HG03135 (cell line): ENCODE data around the gene LRRC14B.

Experiments
- ATAC-seq: cut with Tn5 transposase; IDR thresholded peaks from one replicate; pipeline ENCODE4 v1.9.1; 2021; ENCODE audit warnings: mild to moderate bottlenecking, moderate library complexity; ENCODE audit not compliant: unreplicated experiment

Gene LRRC14B

GRCh38 chr5:191036-191948, at the start of gene LRRC14B:
Gene LRRC14B (plus strand): TSS chr5:191495. CDS start chr5:191539, 44 bp downstream.
- no peak for ATAC-seq

- ATAC-seq, result no peak
Measured at GRCh38 chr5:141761-142160, 49.5 kb upstream of the LRRC14B start.

GRCh38 chr5:142246-142810, 49.0 kb upstream of the LRRC14B start:
- no peak for ATAC-seq

- no peak for ATAC-seq
Measured at GRCh38 chr5:143041-143440, 48.3 kb upstream of the LRRC14B start.

- ATAC-seq, result no peak
Measured at GRCh38 chr5:144941-145340, 46.4 kb upstream of the LRRC14B start.

- ATAC-seq, result no peak
Measured at GRCh38 chr5:145585-146323, 45.5 kb upstream of the LRRC14B start.

DNA sequence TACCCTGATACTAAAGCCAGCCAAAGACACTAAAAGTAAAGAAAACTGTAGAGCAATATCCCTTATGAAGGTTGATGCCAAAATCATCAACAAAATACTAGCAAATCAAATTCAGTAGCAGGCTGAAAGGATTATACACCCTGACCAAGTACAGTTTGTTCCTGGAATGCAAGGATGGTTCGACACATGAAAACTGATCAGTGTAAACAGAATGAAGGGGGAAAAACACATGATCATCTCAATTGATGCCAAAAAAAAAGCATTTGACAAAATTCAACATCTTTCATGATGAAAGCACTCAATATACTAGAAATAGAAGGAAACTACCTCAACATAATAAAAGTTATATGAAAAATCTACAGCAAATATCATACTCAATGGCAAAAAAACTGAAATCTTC, 43.5 kb upstream of the LRRC14B start:
- ATAC-seq, result no peak

- ATAC-seq, result no peak
Measured at GRCh38 chr5:149745-150485, 41.4 kb upstream of the LRRC14B start.

DNA sequence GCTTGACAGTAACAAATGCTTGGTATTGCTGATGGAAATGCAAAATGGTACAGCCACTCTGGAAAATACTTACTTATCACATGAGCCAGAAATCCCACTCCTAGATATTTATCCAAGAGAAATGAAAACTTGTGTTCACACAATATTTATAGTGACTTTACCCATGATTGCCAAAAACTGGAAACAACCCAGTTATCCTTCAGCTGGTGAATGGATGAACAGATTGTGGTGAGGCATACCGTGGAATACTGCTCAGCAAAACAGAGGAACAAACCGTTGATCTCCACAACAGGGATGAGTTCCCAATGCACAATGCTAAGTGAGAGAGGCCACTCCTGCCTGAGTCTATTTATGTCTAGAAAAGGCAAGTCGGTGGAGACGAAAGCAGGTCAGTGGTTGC, 40.5 kb upstream of the LRRC14B start:
- no peak for ATAC-seq

GRCh38 chr5:152077-152476, 39.2 kb upstream of the LRRC14B start:
- no peak for ATAC-seq

DNA sequence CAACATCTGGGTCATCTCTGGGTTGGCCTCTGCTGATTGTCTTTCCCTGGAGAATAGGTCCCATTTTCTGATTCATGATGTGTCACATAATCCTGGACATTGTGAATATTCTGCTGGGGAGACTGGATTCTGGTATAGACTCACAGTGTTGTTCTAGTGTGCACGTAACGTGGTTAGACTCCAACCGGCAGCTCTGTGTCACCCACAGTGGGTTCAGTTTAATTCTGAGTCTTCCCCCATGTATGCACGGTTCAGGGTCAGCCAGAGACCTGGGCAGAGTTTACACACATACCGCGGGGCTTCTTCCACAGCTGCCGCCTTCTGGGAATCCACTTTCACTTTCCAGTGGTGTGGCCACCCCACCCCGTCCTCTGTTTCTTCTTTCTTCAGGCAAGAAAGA, 38.0 kb upstream of the LRRC14B start:
- no peak for ATAC-seq

DNA sequence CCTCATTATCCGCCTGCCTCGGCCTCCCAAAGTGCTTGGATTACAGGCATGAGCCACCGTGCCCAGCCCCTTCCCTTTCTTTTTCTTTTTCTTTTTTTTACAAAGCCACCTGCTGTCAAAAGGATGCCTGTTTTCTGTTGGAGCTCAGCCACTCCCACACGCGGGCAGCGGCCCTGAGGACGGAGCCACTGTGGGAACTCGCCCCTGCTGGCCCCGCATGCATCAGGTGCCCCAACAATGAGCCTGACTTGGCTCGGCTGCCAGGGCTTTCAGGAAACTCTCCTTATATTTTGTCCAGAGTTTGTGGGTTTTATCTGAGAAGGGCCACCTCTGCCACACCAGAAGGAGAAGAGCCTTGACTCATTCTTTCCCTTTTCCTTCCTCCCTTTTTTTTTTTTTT, 37.1 kb upstream of the LRRC14B start:
- no peak for ATAC-seq

- no peak for ATAC-seq
Measured at GRCh38 chr5:154826-155225, 36.5 kb upstream of the LRRC14B start.

GRCh38 chr5:155651-156410, 35.5 kb upstream of the LRRC14B start:
- ATAC-seq, result no peak

GRCh38 chr5:156411-157072, 34.8 kb upstream of the LRRC14B start:
- ATAC-seq, result no peak

GRCh38 chr5:157126-157715, 34.1 kb upstream of the LRRC14B start:
- no peak for ATAC-seq

DNA sequence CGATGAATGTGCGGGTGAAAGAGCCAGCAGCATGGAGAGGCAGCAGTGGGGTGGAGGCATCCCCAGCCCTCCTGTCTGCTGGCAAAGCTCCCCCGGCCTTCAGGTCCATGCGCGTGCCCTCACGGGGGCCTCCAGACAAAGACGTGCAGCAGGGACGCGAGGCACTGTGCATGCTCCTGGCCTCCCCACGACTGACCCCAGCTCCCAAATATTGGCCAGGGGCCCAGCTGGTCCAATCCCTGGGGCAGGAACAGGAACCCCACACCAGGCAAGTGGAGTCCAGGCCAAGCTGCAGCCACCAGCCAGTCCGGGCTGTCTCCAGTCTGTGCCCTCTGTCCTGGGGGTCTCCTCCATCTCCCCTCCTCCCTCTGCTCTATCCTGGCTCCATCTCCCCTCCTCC, 33.5 kb upstream of the LRRC14B start:
- no peak for ATAC-seq

GRCh38 chr5:158807-159447, 32.4 kb upstream of the LRRC14B start:
- ATAC-seq, result no peak
